ENCODE results near the gene PAPOLB. TPM values are rescaled to one million over a fixed set of nuclear protein-coding genes. Genes with fewer than 3 reads are reported as not detected.

PAPOLB gene
- total and polyA plus RNA-seq, 12 donors, result 0.01 to 0.21 (median 0.14) TPM; not detected in 4

- peak overlapping the region in 2 of 10 donors; percentile 19 to 86 for H3K27ac ChIP-seq
- intact Hi-C loops (cut with DNase I), result loop anchor here in 1 of 10 donors (10.0 kb wide), 1 partner anchor 261 kb away; no protein-coding TSS in a partner anchor
- 77 to 80% methylated on average over 14 of the region's 14 CpGs for WGBS, 2 donors
- no peaks in the 10 kb centered on the region for H3K9me3 ChIP-seq
- no peak overlapping the region for H3K4me3 ChIP-seq
- no peaks in the 10 kb centered on the region for H3K27me3 ChIP-seq
- DNase-seq (no peak), ATAC-seq (no peak)
- peaks cover 3 to 55% (median 16%) of the 10 kb centered on the region in 9 donors for H3K4me1 ChIP-seq
- TF ChIP-seq CTCF (IDR thresholded peaks at IDR 0.05), result no peak
- H3K36me3 ChIP-seq, result peaks cover 0 to 4% (median 0%) of the 10 kb centered on the region in 9 donors
Observed at GRCh38 chr7:4823441-4824119, 38.2 kb downstream of the PAPOLB start.

GRCh38 chr7:4822677-4823076 is 39.2 kb downstream of the PAPOLB start:
- Histone ChIP-seq H3K4me1 (peaks cover 3 to 55% (median 19%) of the 10 kb centered on the region in 9 donors), H3K27me3 (no peaks in the 10 kb centered on the region), H3K36me3 (peaks cover 0 to 4% (median 0%) of the 10 kb centered on the region in 9 donors), H3K9me3 (no peaks in the 10 kb centered on the region), H3K4me3 (no peak overlapping the region), H3K27ac (peak overlapping the region in 2 of 10 donors; percentile 25 to 86)
- 86 to 87% methylated on average over 9 of the region's 9 CpGs for WGBS, 2 donors
- DNase-seq (no peak), ATAC-seq (no peak)
- intact Hi-C loops (cut with DNase I), result loop anchor here in 1 of 10 donors (10.0 kb wide), 1 partner anchor 262 kb away; no protein-coding TSS in a partner anchor
- TF ChIP-seq CTCF (IDR thresholded peaks at IDR 0.05), result no peak

GRCh38 chr7:4820967-4821471 is 40.8 kb downstream of the PAPOLB start:
- ATAC-seq, result peak in 2 of 8 donors; percentile 2 to 13
- TF ChIP-seq CTCF (IDR thresholded peaks at IDR 0.05), result no peak
- 71 to 80% methylated on average over 20 of the region's 20 CpGs for WGBS, 2 donors
- no peak overlapping the region for H3K4me3 ChIP-seq
- peaks cover 0 to 4% (median 0%) of the 10 kb centered on the region in 9 donors for H3K36me3 ChIP-seq
- H3K9me3 ChIP-seq, result no peaks in the 10 kb centered on the region
- intact Hi-C loops (cut with DNase I), result loop anchor here in 1 of 10 donors (10.0 kb wide), 1 partner anchor 264 kb away; no protein-coding TSS in a partner anchor
- no peaks in the 10 kb centered on the region for H3K27me3 ChIP-seq
- peak overlapping the region in 9 of 10 donors; percentile 6 to 86 (median 73) for H3K27ac ChIP-seq
- peaks cover 3 to 55% (median 19%) of the 10 kb centered on the region in 9 donors for H3K4me1 ChIP-seq
- no peak for DNase-seq

GRCh38 chr7:4820405-4820966 is 41.3 kb downstream of the PAPOLB start:
- peak overlapping the region in 1 of 10 donors; percentile 6 for H3K4me3 ChIP-seq
- no peak for DNase-seq

More at GRCh38 chr7:4820405-4820966, 41.3 kb downstream of the PAPOLB start:
- H3K9me3 ChIP-seq, result no peaks in the 10 kb centered on the region
- TF ChIP-seq CTCF (IDR thresholded peaks at IDR 0.05), result no peak
- H3K4me1 ChIP-seq, result peaks cover 3 to 55% (median 19%) of the 10 kb centered on the region in 9 donors
- no peaks in the 10 kb centered on the region for H3K27me3 ChIP-seq
- intact Hi-C loops (cut with DNase I), result loop anchor here in 1 of 10 donors (10.0 kb wide), 1 partner anchor 264 kb away; no protein-coding TSS in a partner anchor
- peak overlapping the region; percentile 6 to 86 (median 71) for H3K27ac ChIP-seq
- peaks cover 0 to 4% (median 0%) of the 10 kb centered on the region in 9 donors for H3K36me3 ChIP-seq
- WGBS, 2 donors, result 51 to 55% methylated on average over 19 of the region's 19 CpGs
- ATAC-seq, result peak; percentile 11 to 80 (median 60)

Data from heart right ventricle (tissue), 16 donors.